Effector memory CD8-positive, alpha-beta T cell (primary cell): ENCODE measurements around the gene CCDC24.

ENCODE experiments used
- ATAC-seq: fragments of 150-1000 bp; cut with Tn5 transposase; replicated peaks from 2 replicates; pipeline ENCODE4 v1.10.0; 2021; ENCODE audit warnings: mild to moderate bottlenecking, moderate library complexity
- DNase-seq, 3 experiments: peaks; one replicate each; pipeline ENCODE4 v3.0.0; 2021
- H3K27ac Mint-ChIP-seq, 2 donors: one replicate each; pipeline ENCODE4 v1.8.0; 2022; ENCODE audit warnings: mild to moderate bottlenecking in 2 of 2, mixed read lengths in 2 of 2, moderate library complexity in 2 of 2
- H3K27me3 Mint-ChIP-seq, 2 donors: one replicate each; pipeline ENCODE4 v1.8.0; 2022; ENCODE audit warnings: mixed read lengths in 2 of 2
- H3K36me3 Mint-ChIP-seq: one replicate; pipeline ENCODE4 v1.8.0; 2022; ENCODE audit warnings: mild to moderate bottlenecking, moderate library complexity, mixed read lengths; ENCODE audit not compliant: insufficient read depth
- H3K4me1 Mint-ChIP-seq, 2 donors: one replicate each; pipeline ENCODE4 v1.8.0; 2022; ENCODE audit warnings: low read depth in 2 of 2, mixed read lengths in 2 of 2
- H3K4me3 Mint-ChIP-seq, 2 donors: one replicate each; pipeline ENCODE4 v1.8.0; 2022; ENCODE audit warnings: mild to moderate bottlenecking in 2 of 2, mixed read lengths in 2 of 2, moderate library complexity in 2 of 2
- H3K9me3 Mint-ChIP-seq, 2 donors: one replicate each; pipeline ENCODE4 v1.8.0; 2022; ENCODE audit warnings: mixed read lengths in 2 of 2

Gene CCDC24

DNA sequence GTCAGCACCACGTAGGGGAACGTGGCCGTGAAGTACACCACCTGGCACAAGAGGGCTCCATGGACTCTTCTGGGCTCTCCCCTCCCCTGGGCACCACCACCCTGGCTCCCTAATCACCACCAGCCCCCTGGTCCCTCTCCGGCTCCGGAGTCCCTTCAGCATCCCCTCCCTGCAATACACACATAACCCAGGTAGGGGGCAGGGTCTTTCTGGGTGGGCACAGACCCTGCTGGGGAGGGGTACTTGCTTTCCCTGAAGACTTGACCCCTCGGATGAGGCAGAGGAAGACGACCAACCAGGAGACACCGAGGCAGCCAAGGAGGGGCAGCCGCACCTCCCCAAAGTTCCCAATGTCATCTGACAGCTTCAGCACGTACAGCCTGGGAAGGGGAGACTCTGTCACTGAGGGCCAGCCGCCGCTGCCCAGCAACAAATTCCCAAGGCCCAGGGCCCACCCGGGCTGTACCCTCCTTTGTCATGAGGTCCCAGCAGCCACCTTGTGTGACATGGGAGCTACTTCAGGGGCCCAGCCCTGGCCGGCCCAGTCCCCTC, 11.3 kb downstream of the CCDC24 start:
- no peak for DNase-seq
- no peak for ATAC-seq
- Mint-ChIP-seq H3K36me3 (no peaks in the 10 kb centered on the region), H3K27me3 (peaks cover 0 to 18% of the 10 kb centered on the region in 2 donors), H3K4me1 (no peaks in the 10 kb centered on the region), H3K27ac (no peak overlapping the region), H3K4me3 (no peak overlapping the region), H3K9me3 (no peaks in the 10 kb centered on the region)

DNA sequence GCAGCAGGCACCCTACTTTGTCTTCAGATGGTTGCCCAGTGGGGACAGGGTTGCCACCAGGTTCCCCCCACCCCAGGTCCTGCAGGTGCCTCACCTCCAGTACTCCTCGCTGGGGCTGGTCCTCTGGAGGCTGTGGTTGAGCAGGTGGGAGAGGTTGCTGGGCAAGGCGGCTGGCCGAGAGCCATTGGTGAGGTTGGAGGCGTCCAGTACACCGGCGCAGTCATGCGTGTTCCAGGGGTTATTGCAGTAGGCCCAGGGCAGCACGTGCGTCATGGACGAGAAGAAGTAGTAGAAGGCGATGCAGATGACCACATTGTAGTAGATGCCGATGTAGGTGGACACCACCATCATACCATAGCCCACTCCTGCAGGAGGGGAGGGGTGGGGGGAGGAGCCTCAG, 16.9 kb downstream of the CCDC24 start:
- no peaks in the 10 kb centered on the region for H3K4me1 Mint-ChIP-seq
- no peak for ATAC-seq
- H3K36me3 Mint-ChIP-seq: no peaks in the 10 kb centered on the region
- no peaks in the 10 kb centered on the region for H3K9me3 Mint-ChIP-seq
- no peak overlapping the region for H3K27ac Mint-ChIP-seq
- peak overlapping the region in 1 of 2 donors; percentile 20 for H3K4me3 Mint-ChIP-seq
- DNase-seq: no peak
- no peaks in the 10 kb centered on the region for H3K27me3 Mint-ChIP-seq

DNA sequence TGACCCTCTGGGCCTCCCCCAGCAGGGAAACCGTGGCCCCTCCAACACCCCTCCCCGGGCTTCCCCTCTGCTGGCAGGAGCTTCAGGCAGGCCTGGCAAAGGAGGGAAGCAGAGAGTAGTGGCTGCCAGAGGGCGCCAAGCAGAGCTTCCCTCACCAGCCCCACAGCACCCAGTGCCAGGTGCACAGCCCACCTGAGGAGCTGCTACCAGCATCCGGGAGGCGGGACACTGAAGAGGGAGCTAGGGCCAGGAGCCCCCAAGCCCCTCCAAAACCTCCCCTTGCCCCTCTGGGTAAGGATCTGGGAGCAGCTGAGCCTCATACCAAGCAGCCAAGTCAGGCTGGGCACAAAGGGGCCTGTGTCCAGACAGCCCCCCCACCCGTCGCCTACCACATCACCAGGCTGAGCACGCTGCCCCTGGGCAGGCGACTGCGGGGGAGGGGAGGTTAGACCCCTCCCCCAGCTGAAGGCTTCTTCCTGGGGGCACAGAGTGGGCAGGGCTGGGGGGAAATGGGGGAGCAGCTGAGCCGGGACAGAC, 19.6 kb downstream of the CCDC24 start:
- Mint-ChIP-seq H3K36me3 (no peaks in the 10 kb centered on the region), H3K4me1 (no peaks in the 10 kb centered on the region), H3K27ac (no peak overlapping the region), H3K27me3 (peaks cover 11 to 21% of the 10 kb centered on the region in 2 donors), H3K4me3 (no peak overlapping the region), H3K9me3 (no peaks in the 10 kb centered on the region)
- ATAC-seq: no peak
- DNase-seq: no peak

DNA sequence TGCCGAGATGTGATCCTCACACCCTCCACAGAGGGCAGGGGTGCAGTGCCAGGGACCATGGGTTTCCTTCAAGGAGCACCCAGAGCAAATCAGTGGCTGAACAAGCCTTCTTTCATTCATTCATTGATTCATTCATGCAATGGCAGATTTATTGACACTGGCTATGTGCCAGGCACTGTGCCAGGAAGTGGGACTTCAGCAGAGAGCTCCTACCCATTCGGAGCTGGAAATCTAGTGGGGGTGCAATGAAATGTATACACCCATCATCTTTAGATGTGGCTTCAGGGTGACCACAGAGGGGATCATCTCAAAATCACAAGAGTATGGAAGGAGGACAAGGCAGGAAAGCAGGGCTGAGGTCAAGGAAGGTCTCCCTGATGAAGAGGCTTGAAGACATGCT, 21.0 kb downstream of the CCDC24 start:
- Mint-ChIP-seq H3K27ac (no peak overlapping the region), H3K9me3 (no peaks in the 10 kb centered on the region), H3K4me1 (no peaks in the 10 kb centered on the region), H3K27me3 (peaks cover 11 to 22% of the 10 kb centered on the region in 2 donors), H3K4me3 (no peak overlapping the region), H3K36me3 (no peaks in the 10 kb centered on the region)
- ATAC-seq: no peak
- DNase-seq: no peak

DNA sequence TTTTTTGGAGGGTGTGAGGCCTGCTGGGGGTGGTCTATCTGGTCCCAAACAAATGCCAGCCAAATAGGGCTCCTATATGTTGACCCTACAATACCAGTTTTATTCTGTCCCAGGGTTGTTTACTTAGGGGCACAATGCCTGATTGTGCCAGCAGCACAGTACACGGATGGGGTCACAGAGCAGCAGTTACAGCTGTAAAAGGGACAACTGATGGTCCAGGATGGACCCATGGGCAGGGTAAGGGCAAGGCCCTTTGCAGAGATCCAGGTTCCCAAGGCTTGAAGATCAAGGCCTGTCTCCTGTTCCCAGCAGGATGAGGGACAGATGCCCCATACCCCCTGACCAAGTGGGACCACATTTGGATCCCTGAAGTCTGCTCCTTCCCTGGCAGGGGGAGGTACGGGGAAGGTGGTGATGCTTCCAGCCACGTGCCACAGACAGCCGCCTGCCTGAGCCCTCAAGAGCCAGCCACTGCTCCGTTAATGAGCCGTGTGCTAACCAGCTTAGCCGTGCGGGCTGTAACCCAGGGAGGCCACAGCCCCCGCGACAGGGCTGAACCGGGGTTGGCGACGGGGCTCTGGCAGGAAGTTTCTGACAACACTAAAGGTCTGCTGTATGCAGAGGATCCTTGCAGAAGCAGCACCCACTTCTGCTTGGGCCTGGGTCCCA, 21.7 kb downstream of the CCDC24 start:
- Mint-ChIP-seq H3K4me3 (no peak overlapping the region), H3K4me1 (no peaks in the 10 kb centered on the region), H3K27me3 (peaks cover 11 to 22% of the 10 kb centered on the region in 2 donors), H3K36me3 (no peaks in the 10 kb centered on the region), H3K27ac (no peak overlapping the region), H3K9me3 (no peaks in the 10 kb centered on the region)
- ATAC-seq (no peak), DNase-seq (no peak)

DNA sequence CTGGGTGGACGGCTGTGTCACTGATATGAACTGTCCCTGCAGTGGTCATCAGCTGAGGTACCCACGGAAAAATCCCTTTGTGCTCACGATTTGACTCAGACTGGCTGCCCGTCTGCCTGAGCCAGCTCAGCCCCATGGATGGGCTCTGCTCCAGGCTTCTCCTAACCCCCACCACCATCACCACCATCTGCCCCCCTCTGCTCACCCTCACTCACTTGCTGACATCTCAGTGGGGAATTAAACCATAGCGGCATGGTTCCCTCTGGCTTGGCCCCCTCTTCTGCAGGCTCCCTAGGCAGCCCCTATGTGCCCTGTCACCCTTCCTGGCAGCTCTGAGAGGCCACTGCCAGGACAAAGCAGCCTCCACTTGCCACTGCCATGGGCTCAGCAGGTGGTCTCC, 22.6 kb downstream of the CCDC24 start:
- no peak for DNase-seq
- no peak overlapping the region for H3K27ac Mint-ChIP-seq
- H3K27me3 Mint-ChIP-seq: peaks cover 11 to 22% of the 10 kb centered on the region in 2 donors
- no peaks in the 10 kb centered on the region for H3K36me3 Mint-ChIP-seq
- no peaks in the 10 kb centered on the region for H3K9me3 Mint-ChIP-seq
- H3K4me1 Mint-ChIP-seq: no peaks in the 10 kb centered on the region
- no peak overlapping the region for H3K4me3 Mint-ChIP-seq
- ATAC-seq: no peak

DNA sequence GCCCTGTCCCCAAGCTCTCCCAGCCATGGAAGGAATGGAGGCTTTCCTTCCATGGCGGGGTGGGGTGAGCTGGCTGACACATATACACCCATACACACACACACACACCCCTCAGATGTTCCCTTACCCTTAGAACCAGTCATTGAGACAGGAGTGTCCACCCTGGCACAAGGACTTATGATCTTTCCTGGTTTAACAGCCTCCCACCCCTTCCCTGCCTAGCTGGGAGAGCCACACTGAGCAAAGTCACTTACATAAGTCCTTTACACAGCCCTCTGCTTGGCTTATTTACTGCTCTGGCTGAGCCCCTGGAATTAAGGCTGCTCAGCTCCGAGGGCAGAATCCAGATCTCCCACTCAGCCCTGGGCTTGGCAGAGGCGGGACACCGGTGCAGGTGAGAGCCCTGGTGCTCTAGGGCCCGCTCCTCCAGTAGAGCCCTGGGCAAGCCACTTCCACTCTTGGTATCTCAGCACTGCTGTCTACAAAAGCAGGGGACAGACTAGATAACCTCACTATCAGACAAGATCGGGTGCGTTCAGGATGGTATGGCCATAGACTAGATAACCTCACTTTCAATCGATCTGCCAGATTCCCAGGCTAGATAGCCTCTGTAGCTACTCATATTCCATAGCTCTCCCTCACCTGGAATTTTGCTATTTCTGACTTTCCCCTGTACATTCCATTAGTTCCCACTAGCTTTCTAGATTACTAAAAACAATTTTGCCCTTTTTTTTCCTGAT, 23.1 kb downstream of the CCDC24 start:
- Mint-ChIP-seq H3K9me3 (no peaks in the 10 kb centered on the region), H3K27me3 (peaks cover 11 to 22% of the 10 kb centered on the region in 2 donors), H3K36me3 (no peaks in the 10 kb centered on the region), H3K4me1 (no peaks in the 10 kb centered on the region), H3K27ac (no peak overlapping the region), H3K4me3 (no peak overlapping the region)
- DNase-seq: no peak
- no peak for ATAC-seq

DNA sequence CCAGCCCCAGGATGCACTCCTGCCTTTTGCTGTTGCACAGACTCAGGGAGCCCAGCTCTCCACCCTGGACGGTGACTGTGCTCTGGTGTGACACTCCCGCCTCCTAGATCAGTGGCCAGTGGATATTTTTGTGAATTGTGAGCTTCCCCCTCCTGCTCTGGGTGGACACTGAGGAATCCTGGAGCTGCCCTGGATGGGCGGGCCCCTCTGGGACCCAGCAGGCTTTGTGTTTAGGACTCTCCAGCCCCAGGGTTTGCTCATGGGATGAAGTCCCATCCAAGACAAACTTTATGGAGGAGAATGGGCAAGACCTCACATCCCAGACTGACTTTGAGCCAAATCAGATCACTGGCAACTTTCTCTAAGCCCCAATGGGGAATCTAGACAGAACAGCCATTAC, 23.8 kb downstream of the CCDC24 start:
- no peaks in the 10 kb centered on the region for H3K36me3 Mint-ChIP-seq
- no peak for DNase-seq
- H3K4me3 Mint-ChIP-seq: no peak overlapping the region
- no peaks in the 10 kb centered on the region for H3K4me1 Mint-ChIP-seq
- H3K27me3 Mint-ChIP-seq: peaks cover 11 to 22% of the 10 kb centered on the region in 2 donors
- no peaks in the 10 kb centered on the region for H3K9me3 Mint-ChIP-seq
- no peak for ATAC-seq
- H3K27ac Mint-ChIP-seq: no peak overlapping the region

DNA sequence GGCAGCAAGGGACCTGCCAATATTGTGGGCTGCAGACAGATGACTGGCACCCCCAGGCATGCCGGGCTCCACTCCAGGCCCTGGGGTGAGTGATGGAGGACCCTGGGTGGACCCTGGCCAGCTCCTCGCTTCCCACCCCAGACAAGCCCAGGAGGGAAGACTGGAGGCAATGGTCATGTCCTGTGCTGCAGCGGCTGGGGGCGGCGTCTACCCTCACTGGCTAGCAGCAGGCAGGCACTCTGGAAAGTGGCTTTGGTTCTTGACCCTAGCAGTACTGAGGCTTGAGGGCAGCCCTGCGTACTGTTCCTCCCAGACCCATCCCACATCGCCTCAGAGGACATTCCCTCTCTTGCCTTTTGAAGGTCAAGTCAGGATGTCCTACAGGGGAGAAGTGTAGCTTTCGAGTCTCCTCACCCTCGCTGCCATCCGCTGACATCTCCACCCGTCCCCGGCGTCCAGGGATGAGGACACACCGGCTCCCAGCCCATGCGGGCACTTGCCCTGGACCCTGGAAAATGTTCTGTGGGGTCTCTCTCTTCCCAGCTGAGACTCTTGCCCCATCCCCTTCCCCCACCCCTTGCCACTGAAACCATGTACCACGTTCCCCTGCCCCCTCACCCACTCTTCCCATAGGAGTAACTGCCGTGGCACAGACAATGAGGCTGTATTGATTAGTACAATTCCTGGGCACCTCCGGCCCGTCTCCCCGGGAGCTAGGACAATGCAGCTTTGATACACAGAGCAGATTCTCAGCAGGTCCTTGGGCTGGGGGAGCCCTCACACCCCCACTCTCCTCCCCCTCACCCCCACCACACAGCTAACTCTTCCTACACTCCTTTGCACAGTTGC, 24.9 kb downstream of the CCDC24 start:
- Mint-ChIP-seq H3K4me1 (no peaks in the 10 kb centered on the region), H3K9me3 (no peaks in the 10 kb centered on the region), H3K27me3 (peaks cover 11 to 22% of the 10 kb centered on the region in 2 donors), H3K27ac (no peak overlapping the region), H3K4me3 (no peak overlapping the region), H3K36me3 (no peaks in the 10 kb centered on the region)
- DNase-seq (no peak), ATAC-seq (no peak)

DNA sequence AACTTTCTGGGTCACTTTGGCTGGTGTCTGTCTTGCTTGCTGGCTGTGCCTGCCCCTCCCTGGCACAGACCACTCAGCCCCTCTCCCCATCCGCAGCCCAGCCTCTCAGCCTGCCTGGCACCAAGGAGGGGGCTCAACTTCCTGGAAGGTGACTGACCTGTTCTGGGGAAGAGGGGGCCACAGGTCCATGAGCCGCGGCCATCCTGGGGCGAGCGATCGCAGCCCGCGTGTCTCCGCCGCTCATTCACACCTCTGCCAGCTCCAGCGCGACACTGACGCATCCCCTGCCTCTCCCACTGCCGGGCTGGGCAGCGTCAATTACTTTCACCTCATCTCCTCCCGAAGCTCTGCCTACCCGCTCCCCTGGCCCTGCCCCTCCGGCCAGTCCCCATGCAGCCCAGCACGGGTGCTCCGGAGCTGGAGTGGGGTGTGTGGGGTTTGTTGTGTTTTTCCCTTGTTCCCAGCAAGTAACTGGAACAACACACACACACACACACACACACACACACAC, 25.5 kb downstream of the CCDC24 start:
- DNase-seq (no peak), ATAC-seq (no peak)
- Mint-ChIP-seq H3K36me3 (no peaks in the 10 kb centered on the region), H3K4me3 (no peak overlapping the region), H3K27ac (no peak overlapping the region), H3K27me3 (peaks cover 11 to 22% of the 10 kb centered on the region in 2 donors), H3K4me1 (no peaks in the 10 kb centered on the region), H3K9me3 (no peaks in the 10 kb centered on the region)

DNA sequence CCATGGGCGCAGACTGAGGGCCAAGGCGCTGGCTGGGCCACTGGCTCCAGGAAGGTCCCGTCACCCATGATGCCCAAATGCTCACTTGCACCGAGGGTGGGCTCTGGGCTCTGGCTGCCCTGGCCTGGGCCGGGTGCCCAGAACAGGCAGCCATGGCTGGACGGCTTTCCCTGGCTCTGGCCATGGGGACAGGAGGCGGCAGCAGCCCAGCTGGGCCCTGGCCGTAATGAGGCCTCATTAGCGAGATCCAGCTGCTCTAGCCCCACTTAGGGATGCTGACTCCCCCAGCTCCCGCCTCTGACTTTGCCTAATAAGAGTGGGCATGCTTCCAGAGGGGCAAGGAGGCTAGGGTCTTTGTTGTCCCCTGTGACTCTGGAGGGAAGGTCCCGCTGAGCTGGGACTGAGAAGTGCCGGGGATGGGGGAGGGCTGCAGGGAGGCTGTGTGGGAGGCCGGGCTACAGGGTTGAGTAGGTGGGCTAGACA, 28.1 kb downstream of the CCDC24 start:
- no peaks in the 10 kb centered on the region for H3K9me3 Mint-ChIP-seq
- no peaks in the 10 kb centered on the region for H3K4me1 Mint-ChIP-seq
- peaks cover 2 to 14% of the 10 kb centered on the region in 2 donors for H3K27me3 Mint-ChIP-seq
- no peak for ATAC-seq
- no peaks in the 10 kb centered on the region for H3K36me3 Mint-ChIP-seq
- no peak overlapping the region for H3K4me3 Mint-ChIP-seq
- H3K27ac Mint-ChIP-seq: no peak overlapping the region
- no peak for DNase-seq

DNA sequence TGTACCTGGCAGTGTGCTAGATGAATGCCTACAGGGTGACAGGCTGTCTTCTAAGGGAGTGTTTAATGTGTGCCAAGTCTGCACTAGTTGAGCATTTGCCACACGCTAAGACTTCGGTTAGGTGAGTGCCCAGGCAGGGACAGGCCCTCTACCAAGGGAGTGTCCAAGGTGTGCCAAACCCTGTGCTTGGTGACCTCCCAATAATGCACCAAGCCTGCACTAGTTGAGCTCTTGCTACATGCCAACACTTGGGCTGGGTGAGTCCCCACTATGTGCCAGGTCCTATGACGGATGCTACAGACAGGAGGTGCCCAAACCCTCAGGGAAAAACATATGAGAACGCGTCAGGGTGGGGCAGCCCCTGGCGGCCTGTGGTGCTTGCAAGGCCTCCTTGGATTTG, 29.1 kb downstream of the CCDC24 start:
- DNase-seq (no peak), ATAC-seq (no peak)
- H3K27me3 Mint-ChIP-seq: peaks cover 0 to 6% of the 10 kb centered on the region in 2 donors
- H3K27ac Mint-ChIP-seq: no peak overlapping the region
- H3K36me3 Mint-ChIP-seq: no peaks in the 10 kb centered on the region
- H3K4me1 Mint-ChIP-seq: no peaks in the 10 kb centered on the region
- no peak overlapping the region for H3K4me3 Mint-ChIP-seq
- no peaks in the 10 kb centered on the region for H3K9me3 Mint-ChIP-seq

DNA sequence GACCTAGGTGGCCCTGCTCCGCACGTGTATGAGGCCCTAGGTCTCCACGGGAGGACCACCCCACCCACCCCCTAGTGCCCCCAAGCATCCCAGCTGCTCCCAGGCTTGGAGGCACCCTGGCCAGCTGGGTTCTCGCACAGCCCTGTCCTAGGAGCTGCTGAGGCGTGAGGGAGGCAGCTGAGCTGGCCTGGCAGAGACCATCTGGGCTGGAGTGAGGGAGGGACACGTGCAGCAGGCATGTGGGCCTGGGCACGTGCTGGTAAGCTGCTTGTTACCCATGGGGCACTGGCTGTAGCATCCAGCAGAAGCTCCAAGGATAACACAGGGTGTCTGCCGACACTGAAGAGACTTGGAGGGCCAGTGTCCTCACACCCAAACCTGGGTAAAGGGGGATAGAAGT, 29.8 kb downstream of the CCDC24 start:
- H3K36me3 Mint-ChIP-seq: no peaks in the 10 kb centered on the region
- H3K27me3 Mint-ChIP-seq: no peaks in the 10 kb centered on the region
- DNase-seq (no peak), ATAC-seq (no peak)
- H3K4me1 Mint-ChIP-seq: no peaks in the 10 kb centered on the region
- H3K9me3 Mint-ChIP-seq: no peaks in the 10 kb centered on the region
- no peak overlapping the region for H3K27ac Mint-ChIP-seq
- no peak overlapping the region for H3K4me3 Mint-ChIP-seq
